Measurements from ENCODE around the gene KRTAP10-3. TPM values are rescaled to one million over a fixed set of nuclear protein-coding genes. Genes with fewer than 3 reads are reported as not detected.
A peak's percentile ranks its signal among the peaks of the same experiment; 100 is the strongest.

KRTAP10-3 gene
- total and polyA plus RNA-seq, 9 of the 15 experiments (the other 6 are each of a cell fraction or from before 2014, with no cell fraction given): not detected

DNA sequence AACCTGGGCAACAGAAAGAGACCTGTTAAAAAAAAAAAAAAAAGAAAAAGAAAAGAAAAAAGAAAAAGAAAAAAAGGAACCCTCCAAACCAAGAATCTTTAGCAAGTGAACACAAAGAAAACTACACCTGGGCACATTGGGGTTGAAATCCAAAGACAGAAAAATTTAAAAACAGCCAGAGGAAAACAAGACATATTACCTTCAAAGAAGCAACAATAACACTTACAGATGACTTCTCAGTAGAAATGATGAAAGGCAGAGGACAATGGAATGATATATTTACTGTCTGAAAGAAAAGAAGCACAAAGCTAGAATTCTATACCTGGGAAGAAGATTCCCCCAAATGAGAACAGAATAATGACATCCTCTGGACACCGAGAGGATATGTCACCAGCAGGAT lies 15.9 kb downstream of the KRTAP10-3 start:
- WGBS (ENCODE audit: insufficient coverage, low coverage, missing lambda C conversion rate): 0% methylated on average over 1 of the region's 1 CpG
- FAIRE-seq (no peak), ATAC-seq (no peak), DNase-seq (ENCODE audit: extremely low read depth in 1 of 4, low spot score in 3 of 4) (no peak)
- H2AFZ ChIP-seq (ENCODE audit: low read depth, low read length): no peak overlapping the region
- in situ Hi-C loops (cut with MboI): no loop called here
- H3K9me3 ChIP-seq (replicated peaks; ENCODE audit: control insufficient read depth, insufficient read depth, low read depth, low read length): no peaks in the 10 kb centered on the region
- H3K27me3 ChIP-seq (ENCODE audit: control insufficient read depth in 2 of 2, insufficient read depth in 2 of 2, low read length in 2 of 2): peaks cover 4 to 32% of the 10 kb centered on the region in 2 experiments; a peak in 4 of 5 replicates
- H3K9ac ChIP-seq (ENCODE audit: insufficient read depth in 1 of 2, low read depth in 2 of 2, low read length in 2 of 2): no peak overlapping the region
- no peaks in the 10 kb centered on the region for H3K36me3 ChIP-seq (ENCODE audit: control insufficient read depth, insufficient read depth, low read length)
- H3K79me2 ChIP-seq (ENCODE audit: control insufficient read depth, insufficient read depth, low read length): no peaks in the 10 kb centered on the region
- POLR2A ChIA-PET: no interaction called here
- no TSS peak for BruUV-seq (replicated peaks)
- no peak overlapping the region for H3K27ac ChIP-seq (ENCODE audit: extremely low read depth, low read depth, low read length)
- H3K4me1 ChIP-seq (replicated peaks in 1 of 2; ENCODE audit: control insufficient read depth in 2 of 2, insufficient read depth in 2 of 2, low read length in 2 of 2): peaks cover 0 to 4% of the 10 kb centered on the region in 2 experiments; a peak in 2 of 5 replicates
- H3K9me1 ChIP-seq (ENCODE audit: control insufficient read depth, insufficient read depth, low read length): no peaks in the 10 kb centered on the region
- no peak overlapping the region for H3K4me2 ChIP-seq (ENCODE audit: insufficient read depth, low read length)
- TF ChIP-seq HIVEP1 (CRISPR knock-in tag; IDR thresholded peaks at IDR 0.05) (no peak), TRIM28 (IDR thresholded peaks at IDR 0.05) (0 out of 2 replicates have a peak, but pooled peaks have one; percentile 59), THRAP3 (IDR thresholded peaks at IDR 0.05; ENCODE audit: borderline replicate concordance) (no peak), SNIP1 (IDR thresholded peaks at IDR 0.05; ENCODE audit: low read depth) (no peak), PHB2 (IDR thresholded peaks at IDR 0.05; ENCODE audit: low read depth) (no peak), ZBTB7A (IDR thresholded peaks at IDR 0.05; ENCODE audit: borderline replicate concordance, control insufficient read depth, low read depth, low read length) (no peak), MLLT1 (IDR thresholded peaks at IDR 0.05) (no peak), ZNF668 (CRISPR knock-in tag; IDR thresholded peaks at IDR 0.05) (no peak)
- intact Hi-C loops (cut with micrococcal nuclease): no loop called here
- CTCF ChIA-PET (ENCODE audit: low intra/inter-chr PET ratio): no interaction called here
- H4K20me1 ChIP-seq (replicated peaks; ENCODE audit: control insufficient read depth, insufficient read depth, low read length): no peaks in the 10 kb centered on the region
- H3K4me3 ChIP-seq: no peak overlapping the region
